22Rv1 (cell line): ENCODE measurements around the gene RETREG1.

Source experiments
- ZFX ChIP-seq: fragments of 450-650 bp; IDR thresholded peaks from 2 replicates; pipeline ENCODE4 v1.6.1; 2017; ENCODE audit warnings: antibody characterized with exemption, borderline replicate concordance
- TF ChIP-seq, protein P1 (sequence below): fragments of 450-650 bp; IDR thresholded peaks from 2 replicates; pipeline ENCODE4 v1.5.1; 2017; ENCODE audit warnings: mild to moderate bottlenecking

DNA sequence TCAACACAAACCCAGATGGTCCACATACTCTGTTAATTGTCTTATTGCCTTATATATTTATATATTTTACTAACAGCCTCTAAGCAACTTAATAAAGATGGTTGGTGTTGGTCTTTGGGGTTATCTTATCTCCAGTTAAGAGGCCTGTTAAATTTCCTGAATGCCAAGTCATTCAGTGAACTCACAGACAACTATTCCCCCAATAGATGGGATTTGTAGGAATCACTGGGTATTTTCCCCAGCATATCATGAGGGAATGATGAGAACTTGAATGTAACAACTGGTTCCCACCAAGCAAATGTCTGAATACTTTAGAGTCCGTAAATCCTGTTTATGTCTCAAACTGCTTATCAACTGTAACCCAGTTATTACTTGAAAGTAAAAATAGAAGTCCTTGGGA lies 42.7 kb upstream of the RETREG1 start:
- TF ChIP-seq, protein P1, sequence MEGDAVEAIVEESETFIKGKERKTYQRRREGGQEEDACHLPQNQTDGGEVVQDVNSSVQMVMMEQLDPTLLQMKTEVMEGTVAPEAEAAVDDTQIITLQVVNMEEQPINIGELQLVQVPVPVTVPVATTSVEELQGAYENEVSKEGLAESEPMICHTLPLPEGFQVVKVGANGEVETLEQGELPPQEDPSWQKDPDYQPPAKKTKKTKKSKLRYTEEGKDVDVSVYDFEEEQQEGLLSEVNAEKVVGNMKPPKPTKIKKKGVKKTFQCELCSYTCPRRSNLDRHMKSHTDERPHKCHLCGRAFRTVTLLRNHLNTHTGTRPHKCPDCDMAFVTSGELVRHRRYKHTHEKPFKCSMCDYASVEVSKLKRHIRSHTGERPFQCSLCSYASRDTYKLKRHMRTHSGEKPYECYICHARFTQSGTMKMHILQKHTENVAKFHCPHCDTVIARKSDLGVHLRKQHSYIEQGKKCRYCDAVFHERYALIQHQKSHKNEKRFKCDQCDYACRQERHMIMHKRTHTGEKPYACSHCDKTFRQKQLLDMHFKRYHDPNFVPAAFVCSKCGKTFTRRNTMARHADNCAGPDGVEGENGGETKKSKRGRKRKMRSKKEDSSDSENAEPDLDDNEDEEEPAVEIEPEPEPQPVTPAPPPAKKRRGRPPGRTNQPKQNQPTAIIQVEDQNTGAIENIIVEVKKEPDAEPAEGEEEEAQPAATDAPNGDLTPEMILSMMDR, result no peak
- no peak for TF ChIP-seq ZFX
